GM18517 (cell line): Measurements from ENCODE around the gene ZFAND3.

Source experiments
- ATAC-seq: cut with Tn5 transposase; IDR thresholded peaks from one replicate; pipeline ENCODE4 v1.9.1; 2021; ENCODE audit warnings: mild to moderate bottlenecking, moderate library complexity; ENCODE audit not compliant: unreplicated experiment

The ZFAND3 gene

DNA sequence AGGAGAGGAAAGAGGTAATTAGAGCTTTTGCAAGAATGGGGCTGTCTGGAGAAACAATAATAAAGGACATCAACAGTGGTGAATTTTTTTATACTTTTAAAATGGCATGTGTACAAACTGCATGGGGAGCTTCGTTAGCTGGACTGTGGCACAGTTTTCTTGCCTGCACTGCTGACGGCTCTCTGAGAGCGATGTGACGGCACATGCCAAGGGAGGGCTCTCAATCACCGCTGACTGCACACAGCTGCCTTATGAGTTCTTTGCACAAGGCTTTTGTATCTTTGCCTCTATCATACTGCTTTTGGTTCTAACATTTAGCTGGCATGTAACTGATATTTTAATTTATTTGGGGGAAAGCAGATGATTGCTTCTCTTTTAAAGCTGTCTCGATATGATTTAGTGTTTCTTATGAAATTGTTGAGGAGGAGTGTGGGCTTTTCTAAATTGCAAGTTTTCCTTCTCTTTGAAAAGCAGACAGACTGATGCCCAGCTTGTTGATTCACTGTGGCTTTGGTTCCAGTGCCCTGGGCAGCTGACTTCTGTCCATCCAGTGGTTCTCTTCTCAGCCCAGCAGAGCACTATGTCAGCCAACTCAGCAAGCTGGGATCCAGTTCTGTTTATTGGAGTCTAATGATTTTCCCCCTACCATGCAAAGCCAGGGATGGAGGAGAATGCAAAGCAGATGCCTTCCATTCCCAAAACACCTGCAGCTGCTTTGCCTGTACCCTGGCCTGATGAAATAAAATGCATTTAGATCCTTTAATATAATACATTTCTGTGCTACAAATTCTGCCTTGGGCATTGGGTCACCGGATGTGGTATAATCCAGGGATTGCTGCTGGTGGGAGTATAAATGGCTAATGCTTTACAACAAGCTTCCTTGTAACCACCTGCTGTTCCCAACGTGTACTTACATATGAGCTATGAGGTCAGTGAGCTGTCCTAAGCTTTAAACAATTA lies 323.9 kb downstream of the ZFAND3 start:
- ATAC-seq = no peak

DNA sequence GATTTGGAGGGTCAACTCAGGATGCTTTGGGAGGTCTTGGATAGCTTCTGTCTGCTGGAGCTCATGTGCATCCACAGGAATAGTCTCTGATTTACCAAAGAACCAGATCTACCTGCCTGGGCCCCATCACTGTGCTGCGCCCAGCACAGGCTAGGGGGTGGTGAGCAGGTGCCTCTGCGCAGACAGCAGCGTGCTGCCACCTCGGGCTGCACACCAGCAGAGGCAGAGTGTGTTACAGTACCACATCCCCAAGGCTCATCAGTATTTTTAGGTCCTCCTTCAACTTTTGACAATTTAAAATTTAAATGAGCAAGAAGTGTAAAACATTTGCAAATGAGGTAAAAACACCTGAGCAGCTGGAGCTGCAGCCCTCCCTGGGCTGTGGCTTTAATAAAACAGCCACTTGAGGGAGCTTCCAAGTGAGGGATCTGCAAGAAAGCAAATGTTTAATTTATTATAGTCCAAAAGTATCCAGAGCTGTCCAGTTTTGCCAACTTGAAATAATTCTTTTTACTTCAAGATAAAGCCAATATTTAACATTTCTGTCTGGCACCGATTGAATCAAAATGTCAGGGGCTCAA lies 324.9 kb downstream of the ZFAND3 start:
- no peak for ATAC-seq

DNA sequence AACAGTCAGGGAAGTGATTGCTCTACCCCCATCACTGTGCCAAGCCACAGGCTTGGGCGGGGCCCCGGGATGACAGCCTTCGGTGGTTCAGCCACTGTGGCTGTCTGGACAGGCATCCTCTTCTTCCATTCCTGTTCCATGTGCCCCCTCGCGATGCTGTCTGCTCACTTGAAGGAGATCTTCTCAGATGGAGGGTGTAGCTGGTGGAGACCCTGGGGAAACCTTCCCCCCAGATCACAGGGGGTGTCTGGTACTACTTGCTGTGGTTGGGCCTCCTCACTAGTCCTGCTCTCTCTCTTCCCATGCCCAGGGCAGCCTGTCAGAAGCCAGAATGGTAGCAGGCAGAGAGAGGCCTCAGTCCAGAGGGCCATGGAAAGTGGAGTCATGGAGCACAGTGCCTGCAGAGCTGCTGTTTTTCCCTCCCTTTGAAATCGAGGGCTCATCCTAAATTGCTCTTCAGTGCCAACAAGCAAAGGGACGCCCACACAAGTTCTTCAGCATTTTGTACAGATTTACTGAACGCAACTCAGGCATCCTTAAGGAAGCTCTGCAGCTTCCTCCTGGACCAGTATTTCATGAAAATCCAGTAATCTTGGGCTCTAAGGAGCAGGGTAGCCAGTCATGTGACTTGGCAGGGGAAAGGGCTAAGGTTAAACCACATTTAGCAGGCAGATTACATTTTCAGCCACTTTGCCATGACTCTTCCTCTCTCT lies 326.6 kb downstream of the ZFAND3 start:
- ATAC-seq = no peak

DNA sequence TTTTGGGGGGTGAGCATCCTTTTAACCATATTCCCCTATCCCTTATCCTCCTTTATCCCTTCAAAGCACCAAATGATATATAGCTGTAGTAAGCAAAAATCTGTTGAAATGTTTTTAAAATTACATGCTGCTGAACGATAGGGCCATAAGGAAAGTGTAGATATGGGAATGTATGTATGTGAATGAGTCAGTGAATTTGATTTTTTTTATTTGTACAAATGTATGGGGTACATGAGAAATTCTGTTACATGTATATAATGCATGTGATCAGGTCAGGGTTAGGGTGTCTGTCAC lies 327.2 kb downstream of the ZFAND3 start:
- ATAC-seq = no peak

DNA sequence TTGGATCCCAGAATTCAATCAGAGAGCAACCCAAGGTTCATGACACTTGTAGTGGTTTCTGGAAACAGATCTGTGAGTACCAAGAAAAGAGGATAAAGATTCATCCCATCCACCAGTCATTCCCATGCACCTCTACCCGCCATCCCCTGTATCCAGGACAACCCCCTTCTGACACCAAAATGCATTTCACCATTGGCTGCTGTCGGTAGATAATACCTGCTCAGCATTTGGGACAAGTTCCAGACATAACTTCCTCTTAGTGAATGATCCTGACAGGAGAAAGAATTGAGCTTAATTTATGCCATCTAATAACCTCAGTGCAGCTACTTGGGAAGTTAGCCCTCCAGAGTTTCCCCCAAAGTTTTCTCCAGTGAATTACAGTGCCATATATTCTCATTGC lies 329.1 kb downstream of the ZFAND3 start:
- ATAC-seq = no peak

DNA sequence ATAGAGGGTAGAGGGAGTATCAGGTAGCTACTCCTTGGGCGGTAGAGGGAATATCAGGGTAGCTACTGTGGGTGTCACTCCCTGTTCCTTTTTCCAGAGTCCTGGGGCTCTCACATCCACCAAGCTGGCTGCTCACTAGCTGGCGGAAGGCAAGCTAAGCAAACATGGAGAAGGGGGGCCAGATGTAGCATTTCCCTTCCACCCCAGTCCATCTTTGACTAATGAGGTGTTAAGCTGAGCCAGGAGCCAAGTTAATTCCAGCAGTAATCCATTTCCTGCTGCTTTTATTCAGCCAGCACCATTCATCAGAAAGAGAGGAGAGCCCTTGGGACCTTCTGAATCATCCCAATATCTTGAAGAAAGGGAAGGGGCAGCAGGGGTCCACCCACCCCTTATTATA lies 330.0 kb downstream of the ZFAND3 start:
- ATAC-seq = no peak

DNA sequence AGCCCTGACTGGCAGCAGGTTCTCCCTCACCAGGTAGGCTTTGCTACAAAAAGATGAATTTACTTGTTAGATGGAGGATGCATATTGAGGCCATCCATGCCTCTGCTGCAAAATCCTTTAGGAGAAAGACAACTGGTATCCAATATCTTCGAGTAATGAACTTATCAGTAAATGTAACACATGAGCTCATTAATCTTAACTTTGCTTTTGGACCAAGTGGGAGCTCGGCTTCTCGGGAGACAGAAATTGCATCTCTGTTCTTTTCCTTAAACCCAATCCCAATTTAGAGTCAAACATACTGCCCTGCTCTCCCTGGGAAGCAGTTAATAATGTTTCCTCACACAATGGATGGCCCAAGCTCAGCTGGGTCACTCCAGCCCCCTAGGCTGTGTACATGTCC lies 330.5 kb downstream of the ZFAND3 start:
- ATAC-seq = no peak

DNA sequence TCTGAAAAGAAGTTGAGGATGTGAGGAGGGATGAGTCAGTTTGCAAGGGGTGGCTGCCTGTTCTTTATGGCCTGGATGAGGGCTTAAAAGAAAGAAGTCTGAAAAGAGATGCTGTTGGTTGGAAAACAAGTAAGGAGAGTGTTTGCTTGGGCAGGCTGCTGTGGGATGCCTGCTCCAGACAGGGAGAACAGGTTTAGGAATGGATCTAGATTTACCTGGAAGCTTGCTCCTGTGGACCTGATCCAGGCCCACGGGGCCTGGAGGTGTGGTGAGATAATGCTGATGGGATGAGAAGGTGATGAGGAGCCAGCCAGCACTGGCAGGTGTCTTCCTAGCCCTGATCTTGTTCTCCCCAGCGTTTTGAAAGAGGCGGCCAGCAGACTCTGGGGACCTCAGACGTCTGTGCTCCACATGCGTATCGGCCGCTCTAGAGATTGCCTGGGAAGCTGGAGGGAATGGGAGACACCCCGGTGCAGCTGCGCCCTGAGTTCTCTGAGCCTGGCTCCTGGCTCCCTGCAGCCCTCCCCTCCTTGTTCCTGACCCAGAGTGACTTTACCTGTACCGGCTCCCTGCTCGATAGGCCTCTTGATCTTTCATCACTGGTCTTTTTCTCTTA lies 331.3 kb downstream of the ZFAND3 start:
- no peak for ATAC-seq

DNA sequence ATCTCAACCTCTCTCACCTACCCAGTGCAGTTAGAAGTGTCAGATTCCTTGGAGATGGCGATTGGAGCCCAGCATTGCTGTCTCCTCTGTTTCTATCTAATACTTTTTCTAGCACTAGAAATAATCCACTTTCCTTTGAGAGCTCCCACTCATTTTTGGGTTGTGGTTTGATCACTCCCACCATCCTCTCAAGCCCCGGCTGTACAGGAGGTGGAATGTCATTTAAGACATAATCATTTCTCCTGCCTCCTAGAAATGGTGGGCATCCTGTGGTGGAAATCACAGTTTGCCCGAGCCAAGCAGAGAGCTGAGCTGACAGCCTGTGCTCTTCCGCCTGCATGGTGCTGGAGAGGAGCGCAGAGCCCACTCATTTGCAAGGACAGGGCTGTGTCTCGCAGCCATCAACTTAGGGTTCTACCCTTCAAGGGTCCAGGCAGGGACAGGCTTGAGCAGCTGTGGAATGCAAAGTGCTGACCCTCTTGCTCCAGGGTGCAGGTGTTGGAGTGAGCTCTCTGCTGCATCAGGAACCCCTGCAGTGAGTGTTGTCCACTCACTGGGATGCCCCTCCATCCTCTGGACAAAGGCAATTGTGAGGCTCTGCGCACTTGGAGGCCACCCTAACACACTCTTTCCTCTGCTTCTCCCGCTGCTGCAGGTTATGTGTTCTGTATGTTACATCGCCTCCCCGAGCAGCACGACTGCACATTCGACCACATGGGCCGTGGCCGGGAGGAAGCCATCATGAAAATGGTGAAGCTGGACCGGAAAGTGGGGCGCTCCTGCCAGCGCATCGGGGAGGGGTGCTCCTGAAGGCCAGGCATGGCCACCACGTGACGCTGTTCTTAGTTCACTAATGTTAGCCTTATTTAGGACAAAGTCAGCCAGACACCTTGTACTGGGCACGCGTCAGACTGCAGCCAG lies 332.3 kb downstream of the ZFAND3 start:
- ATAC-seq = no peak

DNA sequence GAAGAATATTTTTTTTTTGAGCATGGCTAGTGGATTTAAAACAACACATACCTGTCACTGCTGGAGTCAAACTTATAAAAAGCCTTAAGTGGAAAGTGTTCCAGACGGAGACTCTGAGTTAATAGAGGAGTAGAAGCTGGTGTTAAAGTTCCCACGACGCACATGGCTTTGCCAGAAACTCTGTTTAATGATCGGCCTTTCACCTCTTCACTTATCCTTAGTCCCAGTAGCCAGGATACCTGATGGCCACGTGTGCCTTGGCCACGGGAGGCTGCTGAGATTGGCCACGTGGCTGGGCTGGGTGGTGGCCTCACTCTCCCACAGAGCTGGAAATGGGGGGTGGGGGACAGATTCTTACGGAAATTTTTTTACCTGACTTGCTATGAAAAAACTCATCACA lies 333.1 kb downstream of the ZFAND3 start:
- no peak for ATAC-seq

DNA sequence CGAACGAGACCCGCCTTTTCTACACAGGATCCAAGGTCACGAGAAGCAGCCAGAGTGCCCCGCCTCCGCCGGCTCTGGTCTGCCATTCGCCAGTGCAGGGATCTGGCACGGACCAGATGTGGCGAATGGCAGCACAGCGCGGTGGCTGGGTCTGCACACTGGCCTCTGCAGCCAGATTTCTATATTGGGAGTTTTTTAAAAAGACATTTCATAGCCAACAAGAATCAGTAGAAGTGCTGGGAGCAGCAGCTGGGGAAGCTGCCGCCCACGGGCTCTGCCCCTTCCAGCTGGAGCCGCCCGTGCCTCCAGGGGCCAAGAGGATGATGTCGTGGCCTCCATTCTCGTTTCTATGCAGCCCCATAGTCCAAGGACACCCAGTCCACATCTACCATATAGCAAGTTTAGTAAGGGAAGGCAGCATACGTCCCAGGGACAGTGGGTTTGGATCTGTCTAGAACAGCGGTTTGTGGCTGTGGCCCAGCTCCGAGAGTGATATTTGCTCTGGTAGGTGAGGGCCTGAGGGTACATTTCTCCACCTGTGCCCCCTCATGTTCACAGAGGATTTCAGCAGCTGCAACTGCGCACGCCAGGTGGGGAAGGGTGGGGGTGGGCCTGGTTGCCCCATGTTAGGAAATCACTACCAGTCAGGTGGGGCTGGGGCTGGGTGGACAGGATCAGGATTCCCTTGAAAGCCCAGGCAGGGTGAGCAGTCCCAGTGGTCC lies 333.7 kb downstream of the ZFAND3 start:
- no peak for ATAC-seq

DNA sequence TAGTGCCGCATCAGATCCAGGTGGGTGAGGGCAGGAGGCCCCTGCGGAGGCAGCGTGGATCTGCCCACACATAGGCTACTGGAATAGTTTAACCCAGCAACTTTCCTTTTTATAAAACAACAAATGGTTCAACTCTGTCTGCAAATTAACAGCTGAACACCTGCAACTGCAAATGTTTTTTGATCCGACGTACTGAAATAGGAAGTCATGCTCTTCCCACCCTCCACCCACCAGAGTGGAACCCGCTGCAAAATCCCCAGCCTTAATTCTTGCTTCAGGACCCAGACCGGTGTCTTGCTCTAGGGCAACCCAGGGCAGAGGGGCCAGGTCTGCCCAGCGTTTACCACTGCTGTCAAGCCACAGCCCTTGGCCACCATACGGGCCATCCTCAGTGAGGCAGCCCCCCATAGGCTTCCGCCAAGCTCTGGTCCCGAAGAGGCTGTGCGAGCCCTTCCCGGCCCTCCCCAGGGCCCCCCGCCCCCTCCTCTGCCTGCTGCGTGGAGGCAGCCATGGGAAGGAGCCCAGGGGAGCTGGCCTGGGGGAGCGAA lies 334.3 kb downstream of the ZFAND3 start:
- no peak for ATAC-seq

DNA sequence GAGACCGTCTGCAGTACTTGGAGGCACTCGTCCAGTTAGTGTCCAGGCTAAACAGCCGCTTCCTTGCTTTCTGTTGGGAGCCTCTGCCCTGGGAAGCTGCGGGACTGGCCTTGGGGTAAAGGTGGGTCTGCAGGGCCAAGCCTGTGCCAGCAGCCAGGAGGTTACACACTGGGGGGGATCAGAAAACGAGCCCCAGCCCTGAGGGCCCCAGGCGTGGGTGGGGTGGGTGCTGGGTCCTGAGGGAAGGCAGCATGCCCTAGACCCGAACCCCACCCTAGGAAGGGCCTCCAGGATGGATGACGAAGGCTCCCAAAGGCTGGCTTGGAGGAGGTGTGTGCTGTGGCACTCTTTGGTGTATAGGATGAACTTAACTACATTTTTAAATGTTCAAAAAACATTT lies 335.2 kb downstream of the ZFAND3 start:
- no peak for ATAC-seq

DNA sequence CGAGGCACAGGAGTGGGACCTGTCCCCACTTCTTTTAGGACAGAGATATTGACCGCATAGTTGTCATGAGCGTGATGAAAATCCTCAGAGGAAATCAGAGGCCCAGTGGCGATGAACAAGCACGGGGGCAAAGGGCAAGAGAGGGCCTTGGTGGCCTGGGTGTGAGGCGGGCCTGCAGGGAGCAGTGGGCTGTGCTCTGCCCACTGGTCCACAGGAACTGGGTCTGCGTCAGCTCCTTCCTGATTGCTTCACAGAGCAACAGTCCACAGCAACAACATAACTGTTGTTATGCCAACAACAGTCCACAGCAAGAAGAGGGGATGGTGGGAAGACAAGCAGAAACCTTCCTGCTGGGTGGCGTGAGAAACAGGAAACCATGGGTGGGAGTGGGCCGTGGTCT lies 335.6 kb downstream of the ZFAND3 start:
- ATAC-seq = no peak

DNA sequence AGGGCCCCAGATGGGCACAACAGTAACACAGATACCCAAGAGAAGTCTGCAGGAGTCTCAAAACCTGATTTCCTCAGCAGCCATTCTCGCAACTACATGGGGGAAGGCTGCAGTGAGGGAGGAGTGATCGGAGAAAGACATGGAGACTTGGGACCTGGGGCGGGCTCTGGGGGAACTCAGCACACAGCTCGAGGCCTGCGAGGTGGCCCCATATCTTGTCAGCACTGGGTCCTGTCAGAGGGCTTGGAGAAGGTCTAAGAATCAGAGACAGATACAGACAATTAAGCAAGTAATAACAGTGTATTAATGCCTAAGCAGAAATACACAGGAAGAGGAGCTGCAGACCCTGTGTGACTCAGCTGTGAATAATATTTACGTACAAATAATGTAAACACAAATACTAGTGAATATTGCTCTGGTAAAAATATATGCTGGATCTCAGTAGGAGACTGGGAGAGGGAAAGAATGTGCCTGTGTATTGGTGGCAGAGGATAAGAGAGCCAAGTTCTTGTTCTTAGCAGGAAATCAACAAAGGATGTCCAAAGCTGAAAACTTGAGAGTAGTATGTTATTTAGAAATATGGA lies 336.2 kb downstream of the ZFAND3 start:
- no peak for ATAC-seq

DNA sequence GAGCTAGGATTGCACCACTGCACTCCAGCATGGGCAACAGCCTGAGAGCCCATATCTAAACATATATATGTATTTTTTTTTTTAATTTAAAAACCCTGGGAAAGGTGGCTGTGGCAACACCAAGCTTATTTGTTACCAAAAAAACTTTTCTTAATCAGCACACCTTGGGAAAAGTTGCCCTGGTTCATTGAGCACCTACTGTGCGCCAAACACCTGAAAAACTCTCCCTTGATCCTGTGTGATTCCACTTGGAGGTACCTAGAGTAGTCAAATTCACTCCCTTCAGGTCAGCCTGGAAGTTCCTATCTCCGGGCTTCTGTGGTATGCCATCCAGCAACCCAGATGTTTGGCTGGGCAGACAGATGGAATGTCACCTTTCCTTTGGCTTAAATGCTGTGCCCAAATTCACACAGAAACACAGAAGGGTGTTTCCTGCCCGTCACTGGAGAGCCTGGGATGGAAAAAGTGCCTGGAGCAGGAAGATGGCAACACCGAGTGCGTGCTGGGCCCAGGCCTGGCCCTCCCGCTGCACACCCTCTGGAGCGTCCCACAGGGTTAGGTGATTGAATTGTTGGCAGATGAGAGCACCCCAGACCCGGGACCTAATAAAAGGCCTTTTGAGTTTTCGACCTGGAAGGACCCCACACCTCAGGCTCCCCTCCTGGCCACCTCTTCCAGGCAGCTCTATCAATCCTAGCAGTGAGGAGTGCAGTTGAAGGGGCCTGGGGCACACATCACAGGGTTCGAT lies 337.5 kb downstream of the ZFAND3 start:
- no peak for ATAC-seq

DNA sequence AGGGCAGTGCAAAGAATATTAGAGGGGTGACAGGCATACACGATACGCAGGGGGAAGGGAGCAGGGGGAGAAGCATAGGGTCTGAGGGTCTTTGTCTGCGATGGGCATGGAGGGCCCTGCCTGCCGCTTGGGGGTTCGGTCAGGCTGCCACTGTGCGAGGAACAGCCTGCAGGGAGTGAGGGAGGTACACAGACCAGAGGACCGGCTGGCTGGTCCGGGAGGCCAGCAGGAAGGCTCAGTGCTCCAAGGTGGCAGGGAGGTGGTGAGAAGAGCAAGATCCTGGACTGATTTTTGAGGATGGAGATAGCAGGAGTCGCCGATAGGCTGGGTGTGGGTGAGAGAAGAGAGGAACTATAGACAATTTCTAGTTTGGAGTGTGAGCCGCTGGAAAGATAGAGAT lies 338.4 kb downstream of the ZFAND3 start:
- no peak for ATAC-seq

DNA sequence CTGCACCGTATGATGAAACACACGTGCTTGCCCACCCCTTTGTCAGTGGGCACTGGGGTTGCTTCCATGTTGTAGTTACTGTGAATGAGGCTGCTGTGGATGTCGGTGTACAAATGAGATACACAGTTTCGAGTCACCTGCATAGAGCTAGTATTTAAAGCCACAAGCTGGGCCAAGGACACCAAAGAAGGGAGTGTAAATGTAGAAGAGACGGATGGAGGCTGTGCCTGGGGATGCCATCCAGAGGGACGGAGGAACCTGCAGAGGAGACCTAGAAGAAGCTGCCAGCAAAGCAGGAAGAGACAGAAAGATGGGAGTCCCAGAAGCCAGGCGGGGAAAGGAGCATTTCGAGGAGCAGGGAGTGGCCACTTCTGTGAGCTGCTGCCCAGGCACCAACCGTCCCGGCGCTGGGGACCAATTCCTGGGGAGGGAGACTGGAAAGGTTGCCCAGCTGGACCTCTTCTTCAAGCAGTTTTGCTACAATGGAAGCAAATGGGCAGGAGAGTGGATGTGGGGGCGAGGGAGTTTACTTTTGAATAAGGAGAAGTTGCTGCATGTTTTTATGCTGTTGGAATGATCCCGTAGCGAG lies 339.3 kb downstream of the ZFAND3 start:
- no peak for ATAC-seq
